ENCODE measurements around the gene OSBPL6. TPM values are rescaled to one million over a fixed set of nuclear protein-coding genes. Genes with fewer than 3 reads are reported as not detected.
A peak's percentile ranks its signal among the peaks of the same experiment; 100 is the strongest.

OSBPL6 gene
- total and polyA plus RNA-seq, 2 of the 13 experiments (the other 11 are each of a cell fraction or from before 2014, with no cell fraction given) = 0.03 to 0.11 TPM

DNA sequence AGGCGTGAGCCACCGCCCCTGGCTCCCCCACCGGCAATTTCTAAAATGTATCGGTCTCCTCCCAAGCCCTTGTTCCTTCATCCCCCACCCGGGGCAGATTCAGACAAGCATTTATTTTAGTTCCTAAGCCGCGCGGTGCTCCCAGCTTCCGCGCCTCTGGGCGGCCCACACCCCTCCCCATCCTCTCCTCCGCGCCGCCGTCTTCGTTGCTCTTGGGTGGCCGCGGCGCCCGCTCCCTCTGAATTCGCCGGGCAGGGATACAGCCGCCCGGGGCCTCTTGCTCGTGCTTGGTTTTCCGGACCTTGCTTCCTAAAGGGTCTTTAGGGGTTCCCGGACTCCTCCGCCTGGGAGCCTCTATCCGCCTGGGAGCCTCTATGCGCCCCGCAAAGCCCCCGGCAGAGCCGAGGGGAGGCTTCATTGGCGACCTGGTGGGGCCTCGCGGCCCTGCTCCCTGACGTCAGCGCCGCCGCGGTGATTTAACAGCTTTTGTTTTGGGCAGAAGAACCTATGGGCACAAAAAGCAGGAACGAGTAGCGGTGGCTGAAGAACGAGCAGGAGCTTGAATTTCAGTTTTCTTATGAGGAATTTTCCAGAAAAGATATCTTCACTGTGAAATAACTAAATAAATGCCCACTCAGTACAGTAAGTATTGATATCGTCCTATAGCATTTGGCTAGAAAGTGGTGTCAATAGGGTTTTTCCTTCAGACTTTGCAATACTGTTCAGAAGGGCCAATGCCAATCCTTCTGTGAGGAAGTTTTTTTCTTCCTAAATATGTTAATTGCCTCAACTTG lies 219.4 kb downstream of the OSBPL6 start (continued):
- TF ChIP-seq HOXA3 (CRISPR knock-in tag; IDR thresholded peaks at IDR 0.05) = peak; percentile 85
- TF ChIP-seq ZNF317 (CRISPR knock-in tag; IDR thresholded peaks at IDR 0.05) = peak; percentile 48; the same call in 1 of the 2 replicates
- TF ChIP-seq TAF1 (CRISPR knock-in tag; IDR thresholded peaks at IDR 0.05) = peak; percentile 29
- 0 out of 2 replicates have a peak, but pooled peaks have one; percentile 45 for TF ChIP-seq ZNF576 (CRISPR knock-in tag; IDR thresholded peaks at IDR 0.05)
- TF ChIP-seq FOSL1 (CRISPR knock-in tag; IDR thresholded peaks at IDR 0.05; ENCODE audit: borderline replicate concordance) = no peak
- peak; percentile 67 for TF ChIP-seq ZFX (CRISPR knock-in tag; IDR thresholded peaks at IDR 0.05; ENCODE audit: low read depth)
- TF ChIP-seq NFATC3 (CRISPR knock-in tag; IDR thresholded peaks at IDR 0.05) = 0 out of 2 replicates have a peak, but pooled peaks have one; percentile 22
- TF ChIP-seq HMGXB4 (CRISPR knock-in tag; IDR thresholded peaks at IDR 0.05; ENCODE audit: borderline replicate concordance in 1 of 2, low read depth in 1 of 2) = peak; percentile 22 to 36; a peak in 1 of 4 replicates
- TF ChIP-seq SOX13 (IDR thresholded peaks at IDR 0.05) = no peak
- 0 out of 4 replicates have a peak, but pooled peaks of 1 of the 2 experiments have one; percentile 1 for TF ChIP-seq SOX13 (CRISPR knock-in tag; conservative IDR thresholded peaks at IDR 0.05 in 1 of 2, IDR thresholded peaks at IDR 0.05 in 1 of 2)
- peak; percentile 73; the same call in 1 of the 2 replicates for TF ChIP-seq KDM5B (CRISPR knock-in tag; IDR thresholded peaks at IDR 0.05; ENCODE audit: borderline replicate concordance)
- TF ChIP-seq ZNF761 (CRISPR knock-in tag; conservative IDR thresholded peaks at IDR 0.05) = peak; percentile 46; the same call in 1 of the 2 replicates
- TF ChIP-seq ATF1 (CRISPR knock-in tag; IDR thresholded peaks at IDR 0.05) = peak; percentile 79
- TF ChIP-seq ZBTB37 (CRISPR knock-in tag; IDR thresholded peaks at IDR 0.05) = 0 out of 2 replicates have a peak, but pooled peaks have one; percentile 12
- no peak for TF ChIP-seq DNMT3B (CRISPR knock-in tag; conservative IDR thresholded peaks at IDR 0.05)
- peak; percentile 55; the same call in 1 of the 2 replicates for TF ChIP-seq GLI4 (CRISPR knock-in tag; IDR thresholded peaks at IDR 0.05; ENCODE audit: borderline replicate concordance)
- peak; percentile 65 for TF ChIP-seq RBM39 (IDR thresholded peaks at IDR 0.05; ENCODE audit: low read depth, low read length, poor library complexity, severe bottlenecking)
- TF ChIP-seq PAX8 (CRISPR knock-in tag; IDR thresholded peaks at IDR 0.05; ENCODE audit: borderline replicate concordance) = 0 out of 2 replicates have a peak, but pooled peaks have one; percentile 58
- 0 out of 2 replicates have a peak, but pooled peaks have one; percentile 56 for TF ChIP-seq FOXC1 (CRISPR knock-in tag; IDR thresholded peaks at IDR 0.05; ENCODE audit: borderline replicate concordance)
- no peak for TF ChIP-seq ZNF446 (CRISPR knock-in tag; IDR thresholded peaks at IDR 0.05)
- peak; percentile 67 for TF ChIP-seq PHF8 (CRISPR knock-in tag; IDR thresholded peaks at IDR 0.05)
- TF ChIP-seq MTA1 (CRISPR knock-in tag; IDR thresholded peaks at IDR 0.05; ENCODE audit: borderline replicate concordance) = peak; percentile 48; the same call in 1 of the 2 replicates
- 0 out of 2 replicates have a peak, but pooled peaks have one; percentile 31 for TF ChIP-seq THAP11 (CRISPR knock-in tag; IDR thresholded peaks at IDR 0.05)
- no peak for TF ChIP-seq SALL2 (CRISPR knock-in tag; IDR thresholded peaks at IDR 0.05)
